Esophagus muscularis mucosa (tissue), 4 donors: Measurements from ENCODE around the gene MAD2L1.

Source experiments
- CTCF ChIP-seq, 3 experiments: fragments of 200-600 bp in 2 of 3; fragments of 450-650 bp in 1 of 3; sonication (generic) in 2 of 3; IDR thresholded peaks; one replicate each; pipeline ENCODE4 v1.5.1; 2017 to 2019; ENCODE audit warnings: antibody characterized with exemption in 3 of 3, mild to moderate bottlenecking in 2 of 3, moderate library complexity in 1 of 3
- EP300 ChIP-seq: sonication (generic); formaldehyde crosslinking; IDR thresholded peaks from one replicate; pipeline ENCODE4 v1.6.1; 2017; ENCODE audit warnings: antibody characterized with exemption
- POLR2A ChIP-seq: fragments of 450-650 bp; IDR thresholded peaks from one replicate; pipeline ENCODE4 v1.6.1; 2017; ENCODE audit warnings: antibody characterized with exemption, moderate library complexity, mild to moderate bottlenecking, low read depth
- POLR2AphosphoS5 ChIP-seq, 2 donors: sonication (generic); formaldehyde crosslinking; IDR thresholded peaks; one replicate each; pipeline ENCODE4 v1.6.1; 2017; ENCODE audit warnings: antibody characterized with exemption in 2 of 2

GRCh38 chr4:120059036-120059435 lies 7.6 kb downstream of the MAD2L1 start:
- TF ChIP-seq POLR2AphosphoS5 (IDR thresholded peaks at IDR 0.05) (no peak), EP300 (no peak), CTCF (IDR thresholded peaks at IDR 0.05) (no peak), POLR2A (no peak)
